NB4 (cell line): ENCODE results near the gene HNRNPR.

Experiments used
- DNase-seq: peaks from one replicate; pipeline ENCODE4 v3.0.0; 2010; ENCODE audit warnings: low read depth
- H3K4me3 ChIP-seq: one replicate; pipeline ENCODE4 v1.5.1; 2011; ENCODE audit warnings: mild to moderate bottlenecking, low read depth, low read length, moderate library complexity
- CTCF ChIP-seq: IDR thresholded peaks from one replicate; pipeline ENCODE4 v1.5.1; 2012; ENCODE audit warnings: low read depth, low read length
- MAX ChIP-seq: IDR thresholded peaks from 2 replicates; pipeline ENCODE4 v1.6.1; 2011; ENCODE audit warnings: low read depth, low read length
- MYC ChIP-seq: IDR thresholded peaks from 2 replicates; pipeline ENCODE4 v1.6.1; 2011; ENCODE audit warnings: low read depth, low read length
- POLR2A ChIP-seq: IDR thresholded peaks from 2 replicates; pipeline ENCODE4 v1.6.1; 2011; ENCODE audit warnings: mild to moderate bottlenecking; ENCODE audit not compliant: insufficient read length; ENCODE audit errors: extremely low read depth

The HNRNPR gene

GRCh38 chr1:23369335-23370013 is 25.4 kb upstream of the HNRNPR start, which contains the start of gene ZNF436:
TSS of gene ZNF436 (minus strand) at chr1:23369836. CDS start at chr1:23368005, 1,831 bp downstream.
- peak within 1 kb of the TSS; percentile 96 for H3K4me3 ChIP-seq
- TF ChIP-seq MAX (0 out of 2 replicates have a peak, but pooled peaks have one; percentile 17), MYC (no peak), POLR2A (no peak), CTCF (no peak)
- DNase-seq, result peak; percentile 86

- peak; percentile 22 for TF ChIP-seq CTCF
- TF ChIP-seq POLR2A, result peak; percentile 82
- TF ChIP-seq MYC, result peak; percentile 75
- TF ChIP-seq MAX, result no peak; the same call in 1 of the 2 replicates
- DNase-seq, result peak; percentile 95
Observed at GRCh38 chr1:23368562-23369334, 24.7 kb upstream of the HNRNPR start.

GRCh38 chr1:23367791-23368561 is 23.9 kb upstream of the HNRNPR start:
- DNase-seq, result peak; percentile 99
- peak overlapping the region; percentile 96 for H3K4me3 ChIP-seq
- no peak; the same call in 1 of the 2 replicates for TF ChIP-seq MYC
- TF ChIP-seq POLR2A, result peak; percentile 64
- TF ChIP-seq CTCF, result no peak
- no peak for TF ChIP-seq MAX

More at GRCh38 chr1:23368562-23369334, 24.7 kb upstream of the HNRNPR start:
- H3K4me3 ChIP-seq, result peak overlapping the region; percentile 96

GRCh38 chr1:23367451-23367790 is 23.3 kb upstream of the HNRNPR start:
- peak overlapping the region; percentile 96 for H3K4me3 ChIP-seq
- peak; percentile 29 for DNase-seq
- TF ChIP-seq POLR2A, result no peak
- no peak for TF ChIP-seq CTCF
- no peak for TF ChIP-seq MAX
- TF ChIP-seq MYC, result no peak

GRCh38 chr1:23366598-23366997 is 22.5 kb upstream of the HNRNPR start:
- TF ChIP-seq MAX (no peak), POLR2A (no peak), CTCF (no peak), MYC (no peak)
- peak overlapping the region; percentile 96 for H3K4me3 ChIP-seq
- DNase-seq, result no peak
